BJ (cell line): ENCODE results near the gene RAPGEF1. TPM values are rescaled to one million over a fixed set of nuclear protein-coding genes. Genes with fewer than 3 reads are reported as not detected.
"Not testable (repeated sequence)": the region's sequence is repeated elsewhere in the genome, so short reads cannot be mapped to it uniquely, and the experiment has no call there.

Experiments used
- CTCF ChIA-PET: fragments of 350-600 bp; formaldehyde crosslinking; extraction: SDS; loops from one replicate; lab custom pipeline; 2021; ENCODE audit warnings: antibody characterized with exemption, inconsistent platforms; lab: Yijun Ruan, JAX
- POLR2A ChIA-PET: fragments of 300-600 bp; sonication (Branson Sonifier 250); formaldehyde crosslinking; extraction: SDS; loops from one replicate; lab custom pipeline; 2021; ENCODE audit warnings: antibody characterized with exemption; lab: Charles Lee
- DNase-seq: peaks from one replicate; pipeline ENCODE4 v3.0.0-alpha.2; 2011; ENCODE audit warnings: low read depth
- H3K27me3 ChIP-seq: 2 replicates; pipeline ENCODE4 v1.6.0; 2011; ENCODE audit warnings: low read length; ENCODE audit not compliant: control insufficient read depth, insufficient read depth
- H3K36me3 ChIP-seq: 2 replicates; pipeline ENCODE4 v1.5.1; 2011; ENCODE audit warnings: low read length; ENCODE audit not compliant: control insufficient read depth, insufficient read depth
- H3K4me3 ChIP-seq: 2 replicates; pipeline ENCODE4 v1.5.1; 2011; ENCODE audit warnings: low read depth, mild to moderate bottlenecking, control low read depth, low read length
- polyA plus RNA-seq: library from polyadenylated mRNA; depleted of rRNA; stranded (reverse); fragments of >200 nt; gene quantifications from 2 replicates; pipeline ENCODE4 v1.2.3, GENCODE V29; 2011
- TF ChIP-seq, protein P1 (sequence below): IDR thresholded peaks from 2 replicates; pipeline ENCODE4 v1.5.1; 2011; ENCODE audit warnings: low read depth, mild to moderate bottlenecking, control low read depth, inconsistent platforms, low read length, moderate library complexity; ENCODE audit not compliant: insufficient read depth

RAPGEF1 gene
- polyA plus RNA-seq, 1 experiment = 31.6 TPM

- no peak overlapping the region for H3K4me3 ChIP-seq
- H3K27me3 ChIP-seq = no peaks in the 10 kb centered on the region
- TF ChIP-seq, protein P1, sequence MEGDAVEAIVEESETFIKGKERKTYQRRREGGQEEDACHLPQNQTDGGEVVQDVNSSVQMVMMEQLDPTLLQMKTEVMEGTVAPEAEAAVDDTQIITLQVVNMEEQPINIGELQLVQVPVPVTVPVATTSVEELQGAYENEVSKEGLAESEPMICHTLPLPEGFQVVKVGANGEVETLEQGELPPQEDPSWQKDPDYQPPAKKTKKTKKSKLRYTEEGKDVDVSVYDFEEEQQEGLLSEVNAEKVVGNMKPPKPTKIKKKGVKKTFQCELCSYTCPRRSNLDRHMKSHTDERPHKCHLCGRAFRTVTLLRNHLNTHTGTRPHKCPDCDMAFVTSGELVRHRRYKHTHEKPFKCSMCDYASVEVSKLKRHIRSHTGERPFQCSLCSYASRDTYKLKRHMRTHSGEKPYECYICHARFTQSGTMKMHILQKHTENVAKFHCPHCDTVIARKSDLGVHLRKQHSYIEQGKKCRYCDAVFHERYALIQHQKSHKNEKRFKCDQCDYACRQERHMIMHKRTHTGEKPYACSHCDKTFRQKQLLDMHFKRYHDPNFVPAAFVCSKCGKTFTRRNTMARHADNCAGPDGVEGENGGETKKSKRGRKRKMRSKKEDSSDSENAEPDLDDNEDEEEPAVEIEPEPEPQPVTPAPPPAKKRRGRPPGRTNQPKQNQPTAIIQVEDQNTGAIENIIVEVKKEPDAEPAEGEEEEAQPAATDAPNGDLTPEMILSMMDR = no peak
- no peaks in the 10 kb centered on the region for H3K36me3 ChIP-seq
- ChIA-PET POLR2A (no interaction called here), CTCF (interaction anchor here (1.3 kb wide), 1 partner anchor 11 kb away, joined by 3 read pairs; no protein-coding TSS in a partner anchor)
- DNase-seq = no peak
Measured at GRCh38 chr9:131690941-131691573, 48.8 kb downstream of the RAPGEF1 start.

GRCh38 chr9:131690462-131690861, 49.4 kb downstream of the RAPGEF1 start:
- Histone ChIP-seq H3K36me3 (no peaks in the 10 kb centered on the region), H3K27me3 (no peaks in the 10 kb centered on the region), H3K4me3 (no peak overlapping the region)
- CTCF ChIA-PET = interaction anchor here (1.3 kb wide), 1 partner anchor 10 kb away, joined by 3 read pairs; no protein-coding TSS in a partner anchor
- POLR2A ChIA-PET = no interaction called here
- DNase-seq = no peak
- TF ChIP-seq, protein P1 = no peak

- CTCF ChIA-PET = interaction anchor here (2.2 kb wide), 1 partner anchor 10 kb away, joined by 7 read pairs; no protein-coding TSS in a partner anchor
- POLR2A ChIA-PET = no interaction called here
- Histone ChIP-seq H3K4me3 (no peak overlapping the region), H3K27me3 (no peaks in the 10 kb centered on the region), H3K36me3 (no peaks in the 10 kb centered on the region)
- DNase-seq = no peak
- TF ChIP-seq, protein P1 = no peak
Measured at GRCh38 chr9:131688377-131688776, 51.5 kb downstream of the RAPGEF1 start.

GRCh38 chr9:131685753-131686706, 53.8 kb downstream of the RAPGEF1 start:
- Histone ChIP-seq H3K27me3 (no peaks in the 10 kb centered on the region), H3K4me3 (no peak overlapping the region), H3K36me3 (no peaks in the 10 kb centered on the region)
- TF ChIP-seq, protein P1 = no peak
- ChIA-PET POLR2A (no interaction called here), CTCF (no interaction called here)
- DNase-seq = no peak

GRCh38 chr9:131683094-131683493, 56.8 kb downstream of the RAPGEF1 start:
- DNase-seq, H3K27me3 ChIP-seq, CTCF ChIA-PET, POLR2A ChIA-PET, H3K36me3 ChIP-seq, H3K4me3 ChIP-seq: not testable (repeated sequence)
